ENCODE results near the gene WNT9A. TPM values are rescaled to one million over a fixed set of nuclear protein-coding genes. Genes with fewer than 3 reads are reported as not detected.

WNT9A gene
- total RNA-seq, 2 experiments from 2014 or later = not detected

GRCh38 chr1:227951624-227952373, 4.1 kb upstream of the WNT9A start:
- no peak for DNase-seq (ENCODE audit: low spot score)
- Histone ChIP-seq H3K4me1 (ENCODE audit: insufficient read depth, low read length, poor library complexity, severe bottlenecking) (no peaks in the 10 kb centered on the region), H3K4me3 (ENCODE audit: low read depth, low read length, poor library complexity, severe bottlenecking) (no peak overlapping the region), H3K79me2 (ENCODE audit: insufficient read depth, low read depth, low read length) (no peaks in the 10 kb centered on the region), H3K36me3 (ENCODE audit: insufficient read depth, low read length) (no peaks in the 10 kb centered on the region), H3K9me2 (ENCODE audit: insufficient read depth, low read length) (no peaks in the 10 kb centered on the region), H3K4me2 (ENCODE audit: low read length) (no peak overlapping the region), H4K20me1 (ENCODE audit: insufficient read depth, low read length) (no peaks in the 10 kb centered on the region), H3K27ac (ENCODE audit: low read depth, low read length, poor library complexity, severe bottlenecking) (no peak overlapping the region), H3K9me3 (ENCODE audit: low read length) (no peaks in the 10 kb centered on the region), H2AFZ (ENCODE audit: low read length) (no peak overlapping the region)
- CTCF ChIA-PET (ENCODE audit: unreplicated experiment) = no interaction called here
- POLR2A ChIA-PET = no interaction called here
- intact Hi-C loops (cut with micrococcal nuclease; ENCODE audit: unreplicated experiment) = no loop called here
- TF ChIP-seq EZH2phosphoT487 (IDR thresholded peaks at IDR 0.05; ENCODE audit: borderline replicate concordance, low read depth, low read length) = no peak
- no peak for TF ChIP-seq CTCF (conservative IDR thresholded peaks at IDR 0.05; ENCODE audit: low read length)
- BruUV-seq (replicated peaks) = no TSS peak

- intact Hi-C loops (cut with micrococcal nuclease; ENCODE audit: unreplicated experiment) = no loop called here
- CTCF ChIA-PET (ENCODE audit: unreplicated experiment) = no interaction called here
Observed at GRCh38 chr1:227950735-227951346, 3.1 kb upstream of the WNT9A start.

More at GRCh38 chr1:227950735-227951346, 3.1 kb upstream of the WNT9A start:
- TF ChIP-seq EZH2phosphoT487 (IDR thresholded peaks at IDR 0.05; ENCODE audit: borderline replicate concordance, low read depth, low read length) = no peak
- no peak for TF ChIP-seq CTCF (conservative IDR thresholded peaks at IDR 0.05; ENCODE audit: low read length)
- H4K20me1 ChIP-seq (ENCODE audit: insufficient read depth, low read length) = no peaks in the 10 kb centered on the region
- H3K9me3 ChIP-seq (ENCODE audit: low read length) = no peaks in the 10 kb centered on the region
- no peaks in the 10 kb centered on the region for H3K36me3 ChIP-seq (ENCODE audit: insufficient read depth, low read length)
- no peak overlapping the region for H3K4me2 ChIP-seq (ENCODE audit: low read length)
- no peak overlapping the region for H2AFZ ChIP-seq (ENCODE audit: low read length)
- no peak for DNase-seq (ENCODE audit: low spot score)
- no peak overlapping the region for H3K27ac ChIP-seq (ENCODE audit: low read depth, low read length, poor library complexity, severe bottlenecking)
- H3K4me3 ChIP-seq (ENCODE audit: low read depth, low read length, poor library complexity, severe bottlenecking) = no peak overlapping the region
- no TSS peak for BruUV-seq (replicated peaks)
- H3K79me2 ChIP-seq (ENCODE audit: insufficient read depth, low read depth, low read length) = no peaks in the 10 kb centered on the region
- POLR2A ChIA-PET = interaction anchor here (0.5 kb wide), 1 partner anchor 76 kb away, joined by 6 read pairs; no protein-coding TSS in a partner anchor
- no peaks in the 10 kb centered on the region for H3K4me1 ChIP-seq (ENCODE audit: insufficient read depth, low read length, poor library complexity, severe bottlenecking)
- H3K9me2 ChIP-seq (ENCODE audit: insufficient read depth, low read length) = no peaks in the 10 kb centered on the region
